ENCODE data around the gene SULT1E1.
"Not testable (repeated sequence)": the region's sequence is repeated elsewhere in the genome, so short reads cannot be mapped to it uniquely, and the experiment has no call there.

The SULT1E1 gene

GRCh38 chr4:69838977-69839376 is 21.0 kb downstream of the SULT1E1 start:
- DNase-seq = no peak

GRCh38 chr4:69836287-69836686 is 23.7 kb downstream of the SULT1E1 start:
- DNase-seq = no peak

- no peak for DNase-seq
These were observed 24.2 kb downstream of the SULT1E1 start for GRCh38 chr4:69835766-69836165.

- DNase-seq = no peak
These were observed 26.7 kb downstream of the SULT1E1 start for GRCh38 chr4:69833251-69833650.

- no peak for DNase-seq
These were observed 27.5 kb downstream of the SULT1E1 start for GRCh38 chr4:69832326-69833030.

GRCh38 chr4:69831646-69832325 is 28.2 kb downstream of the SULT1E1 start:
- no peak for DNase-seq

- no peak for DNase-seq
These were observed 28.7 kb downstream of the SULT1E1 start for GRCh38 chr4:69831270-69831627.

- DNase-seq = peak; percentile 89
These were observed 29.2 kb downstream of the SULT1E1 start for GRCh38 chr4:69830560-69831269.

GRCh38 chr4:69830192-69830559 is 29.8 kb downstream of the SULT1E1 start:
- DNase-seq = no peak

- DNase-seq = no peak
These were observed 30.3 kb downstream of the SULT1E1 start for GRCh38 chr4:69829678-69830077.

GRCh38 chr4:69828828-69829227 is 31.1 kb downstream of the SULT1E1 start:
- no peak for DNase-seq

GRCh38 chr4:69825056-69825455 is 34.9 kb downstream of the SULT1E1 start:
- DNase-seq = not testable (repeated sequence)

- DNase-seq = peak; percentile 81
These were observed 36.3 kb downstream of the SULT1E1 start for GRCh38 chr4:69823481-69824186.

- DNase-seq = no peak
These were observed 36.9 kb downstream of the SULT1E1 start for GRCh38 chr4:69823048-69823447.

GRCh38 chr4:69822198-69822597 is 37.7 kb downstream of the SULT1E1 start:
- DNase-seq = no peak

GRCh38 chr4:69818060-69818639 is 41.8 kb downstream of the SULT1E1 start:
- no peak for DNase-seq

- no peak for DNase-seq
These were observed 43.7 kb downstream of the SULT1E1 start for GRCh38 chr4:69816236-69816635.

GRCh38 chr4:69813628-69814027 is 46.3 kb downstream of the SULT1E1 start:
- no peak for DNase-seq

GRCh38 chr4:69811166-69811565 is 48.8 kb downstream of the SULT1E1 start:
- DNase-seq = no peak

GRCh38 chr4:69800599-69800998 is 59.3 kb downstream of the SULT1E1 start:
- DNase-seq = no peak

GRCh38 chr4:69799337-69799736 is 60.6 kb downstream of the SULT1E1 start:
- no peak for DNase-seq

GRCh38 chr4:69793732-69794131 is 66.2 kb downstream of the SULT1E1 start:
- DNase-seq = no peak

All from NCI-H2029 (cell line).